Measurements from ENCODE around the gene FAM47C. TPM values are rescaled to one million over a fixed set of nuclear protein-coding genes. Genes with fewer than 3 reads are reported as not detected.
"Not testable (repeated sequence)": the region's sequence is repeated elsewhere in the genome, so short reads cannot be mapped to it uniquely, and the experiment has no call there.

FAM47C gene
- not detected for total RNA-seq

GRCh38 chrX:37008182-37008581 lies at the start of gene FAM47C:
FAM47C (plus strand) TSS chrX:37008366; CDS start chrX:37008411, 45 bp downstream.
- H3K9me3 ChIP-seq; H3K4me1 ChIP-seq; DNase-seq (ENCODE audit: extremely low spot score in 2 of 2); H3K27ac ChIP-seq; intact Hi-C loops (cut with DNase I); H3K36me3 ChIP-seq; H3K27me3 ChIP-seq; H3K4me3 ChIP-seq: not testable (repeated sequence)

GRCh38 chrX:36961590-36961989 lies 46.6 kb upstream of the FAM47C start:
- Histone ChIP-seq H3K27ac (no peak overlapping the region), H3K9me3 (no peaks in the 10 kb centered on the region), H3K36me3 (no peaks in the 10 kb centered on the region), H3K4me3 (no peak overlapping the region), H3K27me3 (no peaks in the 10 kb centered on the region), H3K4me1 (no peaks in the 10 kb centered on the region)
- no peak for DNase-seq (ENCODE audit: extremely low spot score in 2 of 2)
- intact Hi-C loops (cut with DNase I) = no loop called here
- TF ChIP-seq POLR2A (IDR thresholded peaks at IDR 0.05) (no peak), POLR2AphosphoS5 (IDR thresholded peaks at IDR 0.05; ENCODE audit: insufficient read depth in 1 of 2, low read depth in 1 of 2) (no peak), CTCF (IDR thresholded peaks at IDR 0.05) (no peak)

- Histone ChIP-seq H3K4me1 (no peaks in the 10 kb centered on the region), H3K27ac (no peak overlapping the region), H3K27me3 (no peaks in the 10 kb centered on the region), H3K4me3 (no peak overlapping the region), H3K36me3 (no peaks in the 10 kb centered on the region), H3K9me3 (no peaks in the 10 kb centered on the region)
- intact Hi-C loops (cut with DNase I) = no loop called here
- DNase-seq (ENCODE audit: extremely low spot score in 2 of 2) = no peak
- TF ChIP-seq POLR2A (IDR thresholded peaks at IDR 0.05) (no peak), POLR2AphosphoS5 (IDR thresholded peaks at IDR 0.05; ENCODE audit: insufficient read depth in 1 of 2, low read depth in 1 of 2) (no peak), CTCF (IDR thresholded peaks at IDR 0.05) (no peak)
Measured at GRCh38 chrX:36963069-36963808, 44.9 kb upstream of the FAM47C start.

GRCh38 chrX:36963852-36964251 lies 44.3 kb upstream of the FAM47C start:
- no peaks in the 10 kb centered on the region for H3K9me3 ChIP-seq
- TF ChIP-seq CTCF (IDR thresholded peaks at IDR 0.05) = no peak
- no peak for TF ChIP-seq POLR2A (IDR thresholded peaks at IDR 0.05)
- no peak for TF ChIP-seq POLR2AphosphoS5 (IDR thresholded peaks at IDR 0.05; ENCODE audit: insufficient read depth in 1 of 2, low read depth in 1 of 2)
- no peak for DNase-seq (ENCODE audit: extremely low spot score in 2 of 2)
- no peak overlapping the region for H3K4me3 ChIP-seq
- no peaks in the 10 kb centered on the region for H3K27me3 ChIP-seq
- no peaks in the 10 kb centered on the region for H3K4me1 ChIP-seq
- no peaks in the 10 kb centered on the region for H3K36me3 ChIP-seq
- no peak overlapping the region for H3K27ac ChIP-seq
- intact Hi-C loops (cut with DNase I) = no loop called here

GRCh38 chrX:36973575-36973974 lies 34.6 kb upstream of the FAM47C start:
- no peaks in the 10 kb centered on the region for H3K4me1 ChIP-seq
- TF ChIP-seq POLR2AphosphoS5 (IDR thresholded peaks at IDR 0.05; ENCODE audit: insufficient read depth in 1 of 2, low read depth in 1 of 2) = no peak
- TF ChIP-seq CTCF (IDR thresholded peaks at IDR 0.05) = no peak
- no peak for TF ChIP-seq POLR2A (IDR thresholded peaks at IDR 0.05)
- no peak overlapping the region for H3K4me3 ChIP-seq
- H3K27ac ChIP-seq = no peak overlapping the region
- no peaks in the 10 kb centered on the region for H3K36me3 ChIP-seq
- H3K9me3 ChIP-seq = no peaks in the 10 kb centered on the region
- no peak for DNase-seq (ENCODE audit: extremely low spot score in 2 of 2)
- H3K27me3 ChIP-seq = no peaks in the 10 kb centered on the region
- intact Hi-C loops (cut with DNase I) = no loop called here
